T-helper 2 cell treated with Interferon-gamma antibody and Interleukin-4, amounts not matched to agents 100 ng/mL and 5 ng/mL, for 36 hours (primary cell): ENCODE data around the gene JPH2. TPM values are rescaled to one million over a fixed set of nuclear protein-coding genes. Genes with fewer than 3 reads are reported as not detected.
"Not testable (repeated sequence)": the region's sequence is repeated elsewhere in the genome, so short reads cannot be mapped to it uniquely, and the experiment has no call there.

Source experiments
- intact Hi-C: fragments of 100-400 bp; cut with micrococcal nuclease; formaldehyde crosslinking; loops from one replicate; pipeline ENCODE4 v1.15.1; 2023
- total RNA-seq: library from RNA; stranded (reverse); gene quantifications from 2 replicates; pipeline ENCODE4 v1.2.3, GENCODE V29; 2022

Gene JPH2
- total RNA-seq = not detected in 2 replicates

- intact Hi-C loops = no loop called here
Measured at GRCh38 chr20:44187054-44187771, at the start of gene JPH2. TSS of gene JPH2 (minus strand) at chr20:44187188. CDS start at chr20:44186705, 483 bp downstream.

GRCh38 chr20:44235702-44236101 lies 48.7 kb upstream of the JPH2 start:
- intact Hi-C loops = no loop called here

- intact Hi-C loops = no loop called here
Measured at GRCh38 chr20:44234566-44235317, 47.8 kb upstream of the JPH2 start.

GRCh38 chr20:44233436-44234016 lies 46.5 kb upstream of the JPH2 start:
- intact Hi-C loops = no loop called here

GRCh38 chr20:44232469-44232856 lies 45.5 kb upstream of the JPH2 start:
- intact Hi-C loops = not testable (repeated sequence)

GRCh38 chr20:44231713-44232468 lies 44.9 kb upstream of the JPH2 start:
- intact Hi-C loops = no loop called here

GRCh38 chr20:44231193-44231592 lies 44.2 kb upstream of the JPH2 start:
- intact Hi-C loops = no loop called here

GRCh38 chr20:44228465-44229258 lies 41.7 kb upstream of the JPH2 start:
- intact Hi-C loops = no loop called here

GRCh38 chr20:44224637-44225036 lies 37.6 kb upstream of the JPH2 start:
- intact Hi-C loops = no loop called here

GRCh38 chr20:44223721-44224120 lies 36.7 kb upstream of the JPH2 start:
- intact Hi-C loops = no loop called here

- intact Hi-C loops = no loop called here
Measured at GRCh38 chr20:44222633-44223368, 35.8 kb upstream of the JPH2 start.

GRCh38 chr20:44222027-44222426 lies 35.0 kb upstream of the JPH2 start:
- intact Hi-C loops = no loop called here

- intact Hi-C loops = no loop called here
Measured at GRCh38 chr20:44221368-44221954, 34.5 kb upstream of the JPH2 start.

- intact Hi-C loops = loop anchor here (2.0 to 10.0 kb wide), 5 partner anchors 241 to 1575 kb away; partner anchors contain the start of genes DNTTIP1, TOMM34, WFDC3 and YWHAB
Measured at GRCh38 chr20:44219791-44220190, 32.8 kb upstream of the JPH2 start.

- intact Hi-C loops = loop anchor here (2.0 to 10.0 kb wide), 5 partner anchors 242 to 1576 kb away; partner anchors contain the start of genes DNTTIP1, TOMM34, WFDC3 and YWHAB
Measured at GRCh38 chr20:44219170-44219730, 32.3 kb upstream of the JPH2 start.

GRCh38 chr20:44218446-44218845 lies 31.5 kb upstream of the JPH2 start:
- intact Hi-C loops = loop anchor here (1.0 to 10.0 kb wide), 6 partner anchors 54 to 1576 kb away; partner anchors contain the start of genes DNTTIP1, TOMM34, WFDC3 and YWHAB

- intact Hi-C loops = loop anchor here (1.0 to 10.0 kb wide), 8 partner anchors 55 to 1577 kb away; partner anchors contain the start of genes DNTTIP1, FITM2, TOMM34 and WFDC3
Measured at GRCh38 chr20:44217342-44218092, 30.5 kb upstream of the JPH2 start.

- intact Hi-C loops = loop anchor here (1.0 to 10.0 kb wide), 6 partner anchors 307 to 1580 kb away; partner anchors contain the start of genes DNTTIP1, SERINC3, TOMM34 and WFDC3
Measured at GRCh38 chr20:44215125-44215524, 28.1 kb upstream of the JPH2 start.
